GM18508 (cell line): Measurements from ENCODE around the gene CD1B.
"Not testable (repeated sequence)": the region's sequence is repeated elsewhere in the genome, so short reads cannot be mapped to it uniquely, and the experiment has no call there.

ENCODE experiments used
- ATAC-seq: cut with Tn5 transposase; IDR thresholded peaks from one replicate; pipeline ENCODE4 v1.9.1; 2021; ENCODE audit warnings: moderate number of reproducible peaks; ENCODE audit not compliant: insufficient read depth, unreplicated experiment

Gene CD1B

GRCh38 chr1:158331481-158332150 lies at the start of gene CD1B:
TSS of gene CD1B (minus strand) at chr1:158331531. CDS start at chr1:158331423, 108 bp downstream.
- ATAC-seq = no peak

- no peak for ATAC-seq
Observed at GRCh38 chr1:158374860-158375259, 43.5 kb upstream of the CD1B start.

- ATAC-seq = not testable (repeated sequence)
Observed at GRCh38 chr1:158374101-158374500, 42.8 kb upstream of the CD1B start.

- ATAC-seq = peak; percentile 84
Observed at GRCh38 chr1:158371188-158371953, 40.0 kb upstream of the CD1B start.

- no peak for ATAC-seq
Observed at GRCh38 chr1:158366783-158367182, 35.5 kb upstream of the CD1B start.

- ATAC-seq = no peak
Observed at GRCh38 chr1:158362941-158363340, 31.6 kb upstream of the CD1B start.

GRCh38 chr1:158362482-158362881 lies 31.2 kb upstream of the CD1B start:
- no peak for ATAC-seq

- no peak for ATAC-seq
Observed at GRCh38 chr1:158357441-158357840, 26.1 kb upstream of the CD1B start.

GRCh38 chr1:158356616-158357015 lies 25.3 kb upstream of the CD1B start:
- ATAC-seq = no peak

GRCh38 chr1:158355773-158356285 lies 24.5 kb upstream of the CD1B start:
- no peak for ATAC-seq

GRCh38 chr1:158354255-158354654 lies 22.9 kb upstream of the CD1B start:
- no peak for ATAC-seq

GRCh38 chr1:158353303-158354075 lies 22.2 kb upstream of the CD1B start, which contains the start of gene CD1E:
TSS of gene CD1E (plus strand) at chr1:158353894. CDS start at chr1:158353989, 95 bp downstream.
- ATAC-seq = no peak

GRCh38 chr1:158348946-158349345 lies 17.6 kb upstream of the CD1B start:
- not testable (repeated sequence) for ATAC-seq

GRCh38 chr1:158336413-158336812 lies 5.1 kb upstream of the CD1B start:
- ATAC-seq = not testable (repeated sequence)

GRCh38 chr1:158335213-158335532 lies 3.8 kb upstream of the CD1B start:
- no peak for ATAC-seq

- ATAC-seq = no peak
Observed at GRCh38 chr1:158334526-158335212, 3.3 kb upstream of the CD1B start.

GRCh38 chr1:158333405-158334155 lies 2.2 kb upstream of the CD1B start:
- no peak for ATAC-seq

GRCh38 chr1:158331106-158331425 lies 265 bp downstream of the CD1B start:
- no peak for ATAC-seq

- no peak for ATAC-seq
Observed at GRCh38 chr1:158330391-158331105, 783 bp downstream of the CD1B start.
